Smooth muscle cell (in vitro differentiated cells): ENCODE results near the gene TRIM27. TPM values are rescaled to one million over a fixed set of nuclear protein-coding genes. Genes with fewer than 3 reads are reported as not detected.

Source experiments
- DNase-seq: peaks from one replicate; lab custom pipeline; 2025; ENCODE audit not compliant: unreplicated experiment; lab: John Stamatoyannopoulos, UW
- H2AFZ ChIP-seq: fragments of 200-600 bp; sonication (generic); 2 replicates; pipeline ENCODE4 v1.6.0; 2016; ENCODE audit warnings: antibody characterized with exemption, low read depth, mild to moderate bottlenecking
- H3F3A ChIP-seq: fragments of 200-600 bp; sonication (generic); 2 replicates; pipeline ENCODE4 v1.6.0; 2017; ENCODE audit warnings: antibody characterized with exemption, low read depth
- H3K27ac ChIP-seq: fragments of 200-600 bp; sonication (generic); 2 replicates; pipeline ENCODE4 v1.5.1; 2016; ENCODE audit warnings: low read depth, mild to moderate bottlenecking
- H3K27me3 ChIP-seq: fragments of 200-600 bp; sonication (generic); 2 replicates; pipeline ENCODE4 v1.6.1; 2016; ENCODE audit warnings: low read depth, mild to moderate bottlenecking
- H3K36me3 ChIP-seq: fragments of 200-600 bp; sonication (generic); 2 replicates; pipeline ENCODE4 v1.5.1; 2016; ENCODE audit warnings: low read depth
- H3K4me1 ChIP-seq: fragments of 200-600 bp; sonication (generic); 2 replicates; pipeline ENCODE4 v1.5.1; 2016; ENCODE audit warnings: low read depth
- H3K4me2 ChIP-seq: fragments of 200-600 bp; sonication (generic); 2 replicates; pipeline ENCODE4 v1.6.0; 2016; ENCODE audit warnings: mild to moderate bottlenecking
- H3K4me3 ChIP-seq: fragments of 200-600 bp; sonication (generic); 2 replicates; pipeline ENCODE4 v1.5.1; 2016; ENCODE audit warnings: mild to moderate bottlenecking
- H3K79me2 ChIP-seq: fragments of 200-600 bp; sonication (generic); 2 replicates; pipeline ENCODE4 v1.6.0; 2016; ENCODE audit warnings: low read depth, mild to moderate bottlenecking
- H3K9ac ChIP-seq: fragments of 200-600 bp; sonication (generic); 2 replicates; pipeline ENCODE4 v1.6.0; 2016; ENCODE audit warnings: low read depth
- H3K9me3 ChIP-seq: fragments of 200-600 bp; sonication (generic); replicated peaks from 2 replicates; pipeline ENCODE4 v1.5.1; 2016; ENCODE audit warnings: low read depth
- H4K20me1 ChIP-seq: fragments of 200-600 bp; sonication (generic); 2 replicates; pipeline ENCODE4 v1.6.0; 2016; ENCODE audit warnings: low read depth
- CTCF ChIP-seq: fragments of 200-600 bp; sonication (generic); IDR thresholded peaks from 2 replicates; pipeline ENCODE4 v1.5.1; 2017; ENCODE audit warnings: borderline replicate concordance, mild to moderate bottlenecking, antibody characterized with exemption; ENCODE audit not compliant: insufficient read depth, poor library complexity, severe bottlenecking
- WGBS: methylation state at CpG from one replicate; pipeline ENCODE4 v1.1.7; 2016; ENCODE audit warnings: low lambda C conversion rate; 5-methylcytosine and 5-hydroxymethylcytosine counted together
- polyA plus RNA-seq: library from polyadenylated mRNA; unstranded; fragments of >200 nt; fragmentation: Nextera tagmentation; extraction: Ambion mirVana; gene quantifications from 2 replicates; pipeline ENCODE4 v1.2.1, GENCODE V29; 2016
- total RNA-seq: library from RNA; depleted of rRNA; stranded (reverse); fragments of >200 nt; gene quantifications from 2 replicates; pipeline ENCODE4 v1.2.3, GENCODE V29; 2014

Gene TRIM27
- total and polyA plus RNA-seq, 2 experiments from 2014 or later = 62.0 to 63.8 TPM

GRCh38 chr6:28862077-28862476 is 61.7 kb downstream of the TRIM27 start:
- Histone ChIP-seq H3K36me3 (no peaks in the 10 kb centered on the region), H3K27me3 (no peaks in the 10 kb centered on the region)
- DNase-seq = no peak

GRCh38 chr6:28861339-28861738 is 62.4 kb downstream of the TRIM27 start:
- no peaks in the 10 kb centered on the region for H3K9me3 ChIP-seq
- H3F3A ChIP-seq = no peaks in the 10 kb centered on the region
- 97% methylated on average over 22 of the region's 22 CpGs for WGBS
- no peaks in the 10 kb centered on the region for H3K36me3 ChIP-seq
- no peak for DNase-seq
- H3K79me2 ChIP-seq = no peaks in the 10 kb centered on the region
- no peak overlapping the region for H3K4me3 ChIP-seq
- no peak overlapping the region for H2AFZ ChIP-seq
- no peaks in the 10 kb centered on the region for H3K27me3 ChIP-seq
- H3K4me2 ChIP-seq = no peak overlapping the region
- no peak for TF ChIP-seq CTCF
- no peaks in the 10 kb centered on the region for H3K4me1 ChIP-seq
- no peaks in the 10 kb centered on the region for H4K20me1 ChIP-seq
- H3K27ac ChIP-seq = no peak overlapping the region
- H3K9ac ChIP-seq = no peak overlapping the region

More at GRCh38 chr6:28862077-28862476, 61.7 kb downstream of the TRIM27 start:
- Histone ChIP-seq H3K4me2 (no peak overlapping the region), H4K20me1 (no peaks in the 10 kb centered on the region), H3K9me3 (no peaks in the 10 kb centered on the region), H3K79me2 (no peaks in the 10 kb centered on the region), H3K4me1 (peaks cover 2% of the 10 kb centered on the region), H2AFZ (no peak overlapping the region), H3K9ac (no peak overlapping the region), H3K4me3 (no peak overlapping the region), H3F3A (peaks cover 4% of the 10 kb centered on the region), H3K27ac (no peak overlapping the region)
- TF ChIP-seq CTCF = no peak
- 92% methylated on average over 10 of the region's 10 CpGs for WGBS

- no peak overlapping the region for H3K4me2 ChIP-seq
- WGBS = 89% methylated on average over 6 of the region's 6 CpGs
- no peak overlapping the region for H3K4me3 ChIP-seq
- H3K9ac ChIP-seq = no peak overlapping the region
- DNase-seq = no peak
- H2AFZ ChIP-seq = no peak overlapping the region
- H3K27me3 ChIP-seq = no peaks in the 10 kb centered on the region
- H3K4me1 ChIP-seq = no peaks in the 10 kb centered on the region
- no peak for TF ChIP-seq CTCF
- H3K79me2 ChIP-seq = no peaks in the 10 kb centered on the region
- no peaks in the 10 kb centered on the region for H4K20me1 ChIP-seq
- H3K36me3 ChIP-seq = no peaks in the 10 kb centered on the region
- H3K27ac ChIP-seq = no peak overlapping the region
- H3F3A ChIP-seq = no peaks in the 10 kb centered on the region
- H3K9me3 ChIP-seq = no peaks in the 10 kb centered on the region
Observed at GRCh38 chr6:28860581-28860980, 63.2 kb downstream of the TRIM27 start.

GRCh38 chr6:28858963-28859362 is 64.8 kb downstream of the TRIM27 start:
- no peak for TF ChIP-seq CTCF

More at GRCh38 chr6:28858963-28859362, 64.8 kb downstream of the TRIM27 start:
- no peaks in the 10 kb centered on the region for H3F3A ChIP-seq
- H3K36me3 ChIP-seq = no peaks in the 10 kb centered on the region
- no peak overlapping the region for H3K9ac ChIP-seq
- H3K27me3 ChIP-seq = no peaks in the 10 kb centered on the region
- H3K27ac ChIP-seq = no peak overlapping the region
- DNase-seq = no peak
- 87% methylated on average over 3 of the region's 3 CpGs for WGBS
- H3K9me3 ChIP-seq = no peaks in the 10 kb centered on the region
- H2AFZ ChIP-seq = no peak overlapping the region
- H3K79me2 ChIP-seq = no peaks in the 10 kb centered on the region
- H3K4me2 ChIP-seq = no peak overlapping the region
- H3K4me3 ChIP-seq = no peak overlapping the region
- no peaks in the 10 kb centered on the region for H4K20me1 ChIP-seq
- H3K4me1 ChIP-seq = no peaks in the 10 kb centered on the region
